ENCODE data around the gene GABARAP. TPM values are rescaled to one million over a fixed set of nuclear protein-coding genes. Genes with fewer than 3 reads are reported as not detected.

Gene GABARAP
- total and polyA plus RNA-seq, 2 of the 8 experiments (the other 6 are each of a cell fraction or from before 2014, with no cell fraction given), result 252 to 581 TPM

GRCh38 chr17:7213895-7214299, 28.4 kb downstream of the GABARAP start (continued):
- no peak for TF ChIP-seq MAFK (IDR thresholded peaks at IDR 0.05; ENCODE audit: low read depth, low read length)
- TF ChIP-seq TCF12 (IDR thresholded peaks at IDR 0.05; ENCODE audit: low read depth, low read length), result no peak
- no peak for TF ChIP-seq KDM5A (IDR thresholded peaks at IDR 0.05; ENCODE audit: low read length)
- TF ChIP-seq HDAC2 (IDR thresholded peaks at IDR 0.05; ENCODE audit: borderline replicate concordance in 1 of 2, low read depth in 2 of 2, low read length in 2 of 2), result no peak
- no peak for TF ChIP-seq RXRA (IDR thresholded peaks at IDR 0.05; ENCODE audit: insufficient read depth, low read depth, low read length)
- TF ChIP-seq TBP (IDR thresholded peaks at IDR 0.05; ENCODE audit: low read depth, low read length), result no peak
- TF ChIP-seq POLR2AphosphoS5 (IDR thresholded peaks at IDR 0.05; ENCODE audit: low read depth, low read length), result no peak
- TF ChIP-seq KDM1A (IDR thresholded peaks at IDR 0.05; ENCODE audit: borderline replicate concordance, low read length), result no peak
- peak; percentile 21; the same call in 1 of the 2 replicates for TF ChIP-seq SRF (IDR thresholded peaks at IDR 0.05; ENCODE audit: low read depth, low read length)
- no peak for TF ChIP-seq TAF7 (optimal IDR thresholded peaks at IDR 0.05; ENCODE audit: borderline replicate concordance, low read depth, low read length)
- 0 out of 2 replicates have a peak, but pooled peaks have one; percentile 41 for TF ChIP-seq ATF3 (IDR thresholded peaks at IDR 0.05; ENCODE audit: insufficient read depth, low read depth, low read length)
- no peak for TF ChIP-seq CTBP2 (IDR thresholded peaks at IDR 0.05; ENCODE audit: borderline replicate concordance, insufficient read depth, insufficient read length, low read length)
- TF ChIP-seq USF2 (IDR thresholded peaks at IDR 0.05; ENCODE audit: low read length), result no peak
- no peak for TF ChIP-seq SP2 (IDR thresholded peaks at IDR 0.05; ENCODE audit: low read length)
- no peak for TF ChIP-seq CHD1 (IDR thresholded peaks at IDR 0.05; ENCODE audit: low read depth, low read length)
- peak; percentile 88 for TF ChIP-seq E2F6 (IDR thresholded peaks at IDR 0.05)
- TF ChIP-seq HDAC6 (IDR thresholded peaks at IDR 0.05; ENCODE audit: low read depth, low read length), result no peak
- TF ChIP-seq ATF2 (IDR thresholded peaks at IDR 0.05; ENCODE audit: low read length), result peak; percentile 86; the same call in 1 of the 2 replicates
- TF ChIP-seq CBX5 (IDR thresholded peaks at IDR 0.05; ENCODE audit: low read depth, low read length), result no peak
